Suprapubic skin (tissue), 3 donors: ENCODE measurements around the gene IBA57.

Experiments
- EP300 ChIP-seq: sonication (generic); formaldehyde crosslinking; IDR thresholded peaks from one replicate; pipeline ENCODE4 v1.6.1; 2017; ENCODE audit warnings: antibody characterized with exemption
- POLR2A ChIP-seq, 2 donors: fragments of 450-650 bp; IDR thresholded peaks; one replicate each; pipeline ENCODE4 v1.6.1; 2017; ENCODE audit warnings: antibody characterized with exemption in 2 of 2, mild to moderate bottlenecking in 2 of 2, moderate library complexity in 2 of 2
- TF ChIP-seq, protein P1 (sequence below), 2 donors: fragments of 200-600 bp in 1 of 2; fragments of 450-650 bp in 1 of 2; sonication (generic) in 1 of 2; IDR thresholded peaks; one replicate each; pipeline ENCODE4 v1.5.1; 2016 to 2019; ENCODE audit warnings: antibody characterized with exemption in 2 of 2, mild to moderate bottlenecking in 1 of 2, moderate library complexity in 1 of 2

- TF ChIP-seq, protein P1, sequence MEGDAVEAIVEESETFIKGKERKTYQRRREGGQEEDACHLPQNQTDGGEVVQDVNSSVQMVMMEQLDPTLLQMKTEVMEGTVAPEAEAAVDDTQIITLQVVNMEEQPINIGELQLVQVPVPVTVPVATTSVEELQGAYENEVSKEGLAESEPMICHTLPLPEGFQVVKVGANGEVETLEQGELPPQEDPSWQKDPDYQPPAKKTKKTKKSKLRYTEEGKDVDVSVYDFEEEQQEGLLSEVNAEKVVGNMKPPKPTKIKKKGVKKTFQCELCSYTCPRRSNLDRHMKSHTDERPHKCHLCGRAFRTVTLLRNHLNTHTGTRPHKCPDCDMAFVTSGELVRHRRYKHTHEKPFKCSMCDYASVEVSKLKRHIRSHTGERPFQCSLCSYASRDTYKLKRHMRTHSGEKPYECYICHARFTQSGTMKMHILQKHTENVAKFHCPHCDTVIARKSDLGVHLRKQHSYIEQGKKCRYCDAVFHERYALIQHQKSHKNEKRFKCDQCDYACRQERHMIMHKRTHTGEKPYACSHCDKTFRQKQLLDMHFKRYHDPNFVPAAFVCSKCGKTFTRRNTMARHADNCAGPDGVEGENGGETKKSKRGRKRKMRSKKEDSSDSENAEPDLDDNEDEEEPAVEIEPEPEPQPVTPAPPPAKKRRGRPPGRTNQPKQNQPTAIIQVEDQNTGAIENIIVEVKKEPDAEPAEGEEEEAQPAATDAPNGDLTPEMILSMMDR (IDR thresholded peaks at IDR 0.05), result no peak
- TF ChIP-seq POLR2A (IDR thresholded peaks at IDR 0.05), result no peak
- TF ChIP-seq EP300, result no peak
These were observed 17.3 kb upstream of the IBA57 start for GRCh38 chr1:228148196-228148861.
